T-helper 22 cell (primary cell): Measurements from ENCODE around the gene PERM1.

Experiments used
- DNase-seq: peaks from one replicate; pipeline ENCODE4 v3.0.0-alpha.2; 2020; ENCODE audit warnings: low read depth

The PERM1 gene

DNA sequence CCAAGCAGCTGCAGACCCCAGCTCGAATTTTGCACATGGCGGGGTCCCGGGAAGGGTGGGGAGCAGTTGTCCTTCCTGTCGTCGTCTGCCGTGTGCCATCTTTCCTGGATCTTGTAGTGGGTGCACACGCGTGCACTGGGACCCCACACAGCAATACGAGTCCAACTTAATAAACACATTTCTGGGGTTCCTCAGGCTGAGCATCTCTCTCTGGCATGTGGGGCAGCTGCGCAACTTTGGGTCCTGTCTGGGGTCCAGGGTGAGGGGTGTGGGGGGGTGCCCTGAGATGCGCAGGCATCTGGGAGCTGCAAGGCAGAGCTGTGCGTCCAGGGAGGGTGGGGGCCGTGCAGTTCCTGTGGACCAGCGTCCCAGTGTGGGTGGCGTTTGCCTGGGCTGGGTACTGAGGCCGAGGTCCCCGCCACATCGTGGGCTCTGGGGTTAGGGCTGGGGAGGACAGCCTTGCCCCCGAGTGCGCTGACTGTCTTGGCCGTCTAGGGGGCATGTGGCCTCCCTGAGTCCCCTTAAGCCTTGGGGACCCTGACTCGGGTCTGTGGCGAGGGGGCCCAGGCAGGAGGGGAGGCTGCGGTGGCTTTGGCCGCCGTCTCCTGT is 16.3 kb downstream of the PERM1 start:
- no peak for DNase-seq

DNA sequence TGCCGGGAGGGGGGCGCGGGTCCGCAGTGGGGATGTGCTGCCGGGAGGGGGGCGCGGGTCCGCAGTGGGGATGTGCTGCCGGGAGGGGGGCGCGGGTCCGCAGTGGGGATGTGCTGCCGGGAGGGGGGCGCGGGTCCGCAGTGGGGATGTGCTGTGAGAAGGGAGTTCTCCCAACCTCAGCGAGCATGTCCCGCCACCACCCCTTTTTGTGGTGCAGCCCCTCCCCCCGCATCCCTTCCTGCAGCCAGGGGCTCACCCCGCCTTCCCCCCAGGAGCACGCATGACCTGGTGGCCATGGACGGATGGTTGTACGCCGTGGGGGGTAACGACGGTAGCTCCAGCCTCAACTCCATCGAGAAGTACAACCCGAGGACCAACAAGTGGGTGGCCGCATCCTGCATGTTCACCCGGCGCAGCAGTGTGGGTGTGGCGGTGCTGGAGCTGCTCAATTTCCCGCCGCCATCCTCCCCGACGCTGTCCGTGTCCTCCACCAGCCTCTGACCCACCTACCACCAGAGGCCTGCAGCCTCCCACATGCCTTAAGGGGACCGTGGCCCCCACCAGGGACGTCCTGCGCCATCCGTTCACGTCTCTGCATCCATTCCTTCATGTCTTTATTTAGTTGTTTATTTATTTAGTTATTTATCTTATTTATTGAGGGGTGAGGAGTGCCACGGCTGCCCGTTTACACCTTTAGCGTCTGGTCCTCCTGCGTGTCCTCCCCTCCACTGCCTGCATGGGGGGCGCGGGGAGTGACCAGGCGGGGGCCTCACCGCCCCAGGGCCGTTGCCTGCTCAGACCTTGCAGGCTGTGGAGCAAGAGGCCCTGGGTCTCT is 17.0 kb downstream of the PERM1 start:
- no peak for DNase-seq

DNA sequence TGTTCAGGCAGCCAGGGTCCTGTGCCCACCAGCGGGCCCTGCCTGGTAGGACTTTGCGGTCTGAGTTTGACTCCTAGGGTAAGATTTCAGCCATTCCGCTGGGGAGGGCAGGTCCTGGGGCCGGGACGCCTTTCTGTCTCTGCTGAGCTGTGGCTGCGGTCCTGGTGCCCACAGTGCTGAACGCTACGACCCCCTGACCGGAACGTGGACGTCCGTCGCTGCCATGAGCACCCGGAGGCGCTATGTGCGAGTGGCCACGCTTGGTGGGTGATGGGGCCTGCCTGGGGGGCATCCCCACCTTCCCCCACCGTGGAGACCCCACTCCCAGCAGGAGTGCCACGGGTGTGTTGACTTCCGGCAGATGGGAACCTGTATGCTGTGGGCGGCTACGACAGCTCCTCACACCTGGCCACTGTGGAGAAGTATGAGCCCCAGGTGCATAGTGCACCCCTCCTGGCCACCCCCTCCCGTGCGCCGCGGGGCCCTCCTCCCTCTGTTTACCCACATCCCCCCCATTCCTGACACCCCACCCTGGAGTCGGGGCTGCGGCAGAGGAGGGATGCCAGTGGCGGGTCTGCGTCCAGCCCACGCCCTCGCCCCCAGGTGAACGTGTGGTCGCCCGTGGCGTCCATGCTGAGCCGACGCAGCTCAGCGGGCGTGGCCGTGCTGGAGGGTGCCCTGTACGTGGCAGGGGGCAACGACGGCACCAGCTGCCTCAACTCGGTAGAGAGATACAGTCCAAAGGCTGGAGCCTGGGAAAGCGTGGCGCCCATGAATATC is 18.0 kb downstream of the PERM1 start:
- no peak for DNase-seq

DNA sequence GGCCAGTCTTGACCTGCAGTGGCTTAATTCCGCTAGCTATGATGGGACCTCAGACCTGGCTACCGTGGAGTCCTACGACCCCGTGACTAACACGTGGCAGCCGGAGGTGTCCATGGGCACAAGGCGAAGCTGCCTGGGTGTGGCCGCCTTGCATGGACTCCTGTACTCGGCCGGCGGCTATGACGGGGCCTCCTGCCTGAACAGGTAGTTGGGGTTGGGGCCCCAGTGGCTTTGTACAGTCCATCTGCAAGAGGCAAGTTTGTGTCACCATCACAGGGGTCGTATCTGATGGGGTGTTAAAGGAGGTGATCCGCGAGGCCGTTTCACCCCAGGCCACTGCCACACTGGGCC is 18.6 kb downstream of the PERM1 start:
- DNase-seq: no peak

DNA sequence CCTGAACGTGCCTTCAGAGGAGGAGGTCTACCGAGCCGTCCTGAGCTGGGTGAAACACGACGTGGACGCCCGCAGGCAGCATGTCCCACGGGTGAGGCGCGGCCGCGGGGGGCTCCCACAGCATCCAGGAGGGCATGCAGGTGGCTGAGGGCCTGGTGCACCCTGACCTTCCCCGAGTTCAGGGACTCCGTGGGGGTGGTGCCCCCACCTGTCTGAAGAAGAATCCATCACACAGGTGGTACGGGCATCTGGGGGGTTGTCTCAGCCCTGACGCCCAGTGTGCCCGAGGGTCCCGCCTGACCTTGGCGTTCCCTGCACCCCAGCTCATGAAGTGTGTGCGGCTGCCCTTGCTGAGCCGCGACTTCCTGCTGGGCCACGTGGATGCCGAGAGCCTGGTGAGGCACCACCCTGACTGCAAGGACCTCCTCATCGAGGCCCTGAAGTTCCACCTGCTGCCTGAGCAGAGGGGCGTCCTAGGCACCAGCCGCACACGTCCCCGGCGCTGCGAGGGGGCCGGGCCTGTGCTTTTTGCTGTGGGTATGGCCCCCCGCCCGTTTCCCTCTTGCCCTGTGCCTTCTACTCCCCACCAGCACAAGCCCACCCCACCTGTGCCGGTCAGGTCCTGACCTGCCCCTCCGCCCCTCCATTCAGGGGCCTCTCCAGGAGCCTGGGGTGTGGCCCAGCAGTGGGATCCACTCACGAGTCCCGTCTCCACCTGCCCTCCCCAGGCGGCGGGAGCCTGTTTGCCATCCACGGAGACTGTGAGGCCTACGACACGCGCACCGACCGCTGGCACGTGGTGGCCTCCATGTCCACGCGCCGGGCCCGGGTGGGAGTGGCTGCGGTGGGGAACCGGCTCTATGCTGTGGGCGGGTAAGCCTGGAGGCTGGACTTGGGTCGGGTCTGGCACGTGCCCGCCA is 19.3 kb downstream of the PERM1 start:
- DNase-seq: no peak

DNA sequence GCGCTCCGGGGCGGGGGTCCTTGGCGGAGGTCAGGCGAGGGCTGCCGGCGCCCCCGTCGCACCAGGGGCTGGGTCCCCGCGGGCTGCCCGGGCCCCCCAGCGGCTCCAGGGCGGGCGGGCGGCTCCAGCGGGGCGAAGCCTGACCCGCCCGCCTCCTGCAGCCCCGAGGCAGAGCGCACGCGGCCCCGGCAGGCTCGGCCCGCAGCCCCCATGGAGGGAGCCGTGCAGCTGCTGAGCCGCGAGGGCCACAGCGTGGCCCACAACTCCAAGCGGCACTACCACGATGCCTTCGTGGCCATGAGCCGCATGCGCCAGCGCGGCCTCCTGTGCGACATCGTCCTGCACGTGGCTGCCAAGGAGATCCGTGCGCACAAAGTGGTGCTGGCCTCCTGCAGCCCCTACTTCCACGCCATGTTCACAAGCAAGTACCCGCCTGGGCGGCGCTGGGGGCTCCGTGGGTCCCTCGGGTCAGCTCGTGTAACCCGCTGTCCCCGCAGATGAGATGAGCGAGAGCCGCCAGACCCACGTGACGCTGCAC is 20.7 kb downstream of the PERM1 start:
- no peak for DNase-seq

DNA sequence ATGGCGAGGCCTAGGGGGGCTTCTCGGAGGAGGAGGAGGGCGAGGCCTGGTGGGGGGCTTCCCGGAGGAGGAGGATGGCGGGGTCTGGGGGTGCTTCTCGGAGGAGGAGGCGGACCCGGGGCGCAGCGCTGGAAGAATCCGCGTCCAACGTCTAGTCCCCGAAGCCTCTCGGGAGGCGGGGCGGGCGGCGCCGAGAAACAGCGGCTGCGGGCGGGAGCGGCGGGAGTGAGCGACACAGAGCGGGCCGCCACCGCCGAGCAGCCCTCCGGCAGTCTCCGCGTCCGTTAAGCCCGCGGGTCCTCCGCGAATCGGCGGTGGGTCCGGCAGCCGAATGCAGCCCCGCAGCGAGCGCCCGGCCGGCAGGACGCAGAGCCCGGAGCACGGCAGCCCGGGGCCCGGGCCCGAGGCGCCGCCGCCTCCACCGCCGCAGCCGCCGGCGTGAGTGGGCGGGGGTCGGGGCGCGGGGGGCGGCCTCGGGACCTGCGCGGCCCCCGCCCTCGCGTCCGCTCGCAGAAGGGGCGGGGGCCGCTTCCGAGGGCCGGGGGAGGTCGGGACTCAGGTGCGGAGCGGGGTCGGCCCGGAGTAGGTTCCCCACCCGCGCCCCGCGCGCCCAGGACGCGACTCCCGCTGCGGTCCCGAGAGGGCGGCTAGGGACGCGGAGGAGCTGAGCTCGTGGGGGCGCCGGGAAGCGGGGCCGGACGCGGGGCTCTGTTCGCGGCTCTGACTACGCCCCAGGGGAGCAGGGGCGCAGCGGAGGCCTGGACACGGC is 21.3 kb downstream of the PERM1 start, which contains the start of gene KLHL17:
TSS of gene KLHL17 (plus strand) at position 222 of the 769 bp plus-strand sequence. CDS start at position 332, 110 bp downstream.
- DNase-seq: peak; percentile 64

- DNase-seq: no peak
Observed at GRCh38 chr1:959731-960362, 22.0 kb downstream of the PERM1 start.

DNA sequence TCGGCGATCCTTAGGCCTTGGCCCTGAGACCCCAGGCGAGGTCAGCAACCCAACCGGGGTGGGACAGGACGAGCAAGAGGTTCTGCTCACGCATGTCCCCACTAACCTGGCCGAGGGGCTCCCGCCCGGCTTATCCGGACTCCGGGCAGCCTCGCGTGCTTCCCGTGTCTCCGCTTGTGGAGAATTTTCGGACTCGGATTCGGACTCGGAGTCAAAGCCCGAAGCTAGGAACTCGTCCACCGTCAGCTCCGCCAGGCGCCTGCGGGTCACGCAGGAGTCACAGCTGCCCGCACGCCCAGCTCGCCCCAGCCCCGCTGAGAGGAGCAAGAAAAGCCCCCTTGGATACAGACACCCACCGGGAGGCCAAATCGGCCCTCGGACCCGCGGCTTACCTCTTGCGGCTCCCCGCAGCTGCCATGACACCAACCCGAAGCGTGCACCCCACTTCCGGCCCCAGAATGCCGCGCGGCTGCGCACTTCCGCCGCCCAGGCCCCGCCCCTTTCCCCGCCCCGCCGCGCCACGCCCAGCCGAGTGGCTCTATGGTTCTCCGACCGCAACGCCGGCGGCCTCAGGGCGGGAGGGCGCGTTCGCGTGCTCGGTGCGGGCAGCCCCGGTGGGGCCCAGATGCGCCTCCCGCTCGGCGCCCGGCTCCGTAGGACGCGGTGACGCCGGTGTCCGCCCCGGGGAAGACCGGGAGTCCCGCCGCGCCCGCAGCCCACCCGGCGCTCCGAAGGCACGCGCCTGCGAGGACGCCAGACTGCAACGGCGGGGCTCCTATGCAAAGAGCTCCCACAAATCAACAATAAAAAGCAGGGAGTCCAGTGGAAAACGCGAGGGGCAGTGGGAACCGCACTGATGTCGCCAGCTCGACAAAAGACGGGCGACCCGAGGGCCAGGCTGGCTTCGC is 22.8 kb downstream of the PERM1 start, which contains the start of gene NOC2L:
TSS of gene NOC2L (minus strand) at position 434 of the 908 bp plus-strand sequence. CDS start at position 418, 16 bp downstream.
- DNase-seq: peak; percentile 86

DNA sequence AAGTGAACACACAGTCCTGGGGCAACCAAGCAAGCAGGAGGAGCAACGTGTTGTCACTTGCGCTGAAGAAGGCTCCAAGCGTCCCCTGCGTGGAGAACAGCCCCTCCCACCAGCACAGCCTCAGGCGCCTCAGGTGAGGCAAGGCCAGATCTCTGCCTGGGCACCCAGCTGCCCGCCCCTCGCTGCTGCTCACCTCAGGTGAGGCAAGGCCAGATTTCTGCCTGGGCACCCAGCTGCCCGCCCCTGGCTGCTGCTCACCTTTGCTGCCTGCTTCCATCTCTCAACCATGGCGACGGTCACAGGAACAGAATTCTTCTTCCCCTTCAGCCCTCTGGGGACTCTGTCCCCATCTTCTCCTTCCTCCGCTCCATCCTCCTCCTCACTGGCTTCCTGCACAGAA is 25.3 kb downstream of the PERM1 start:
- no peak for DNase-seq

GRCh38 chr1:955474-955873 is 26.4 kb downstream of the PERM1 start:
- no peak for DNase-seq

DNA sequence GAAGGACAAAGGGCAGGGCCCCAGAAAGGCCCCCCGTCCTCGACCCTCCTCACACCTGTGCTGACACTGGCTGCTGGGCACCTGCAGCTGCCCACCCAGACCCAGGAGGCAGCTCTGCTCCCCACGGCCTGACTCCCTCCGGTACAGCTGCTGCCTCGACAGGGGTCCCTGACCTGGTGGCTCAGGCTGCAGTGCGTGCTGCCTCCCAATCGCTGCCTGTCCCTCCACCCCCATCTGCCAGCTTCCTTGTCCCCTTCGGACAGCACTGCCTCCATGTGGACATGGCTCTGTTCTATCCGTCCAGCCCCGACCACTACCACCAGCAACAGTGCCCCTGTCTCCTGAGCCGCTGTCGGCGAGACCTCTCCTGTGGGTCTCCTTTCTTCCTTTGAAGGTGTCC is 27.0 kb downstream of the PERM1 start:
- DNase-seq: no peak

- no peak for DNase-seq
Observed at GRCh38 chr1:953524-954320, 28.2 kb downstream of the PERM1 start.

GRCh38 chr1:952603-953002 is 29.3 kb downstream of the PERM1 start:
- no peak for DNase-seq

- no peak for DNase-seq
Observed at GRCh38 chr1:952201-952600, 29.7 kb downstream of the PERM1 start.

DNA sequence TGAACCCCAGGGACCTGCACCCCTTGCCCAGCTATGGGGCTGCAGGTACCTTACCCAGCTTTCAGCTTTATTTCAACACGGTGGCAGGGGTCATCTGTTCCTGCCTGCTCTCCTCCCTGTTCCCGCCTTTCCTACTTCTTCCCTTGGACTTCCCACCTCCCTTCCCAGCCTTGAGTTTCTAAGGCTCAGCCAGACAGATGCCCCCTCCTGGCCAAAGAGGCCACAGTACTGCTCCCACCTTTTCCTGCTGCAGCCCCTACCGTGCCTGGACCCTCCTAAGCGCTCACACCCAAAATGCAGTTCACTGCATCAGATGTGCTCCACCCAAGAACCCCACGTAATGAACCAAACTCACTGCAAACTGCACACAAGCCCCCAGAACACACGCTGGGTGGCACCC is 30.5 kb downstream of the PERM1 start:
- no peak for DNase-seq

DNA sequence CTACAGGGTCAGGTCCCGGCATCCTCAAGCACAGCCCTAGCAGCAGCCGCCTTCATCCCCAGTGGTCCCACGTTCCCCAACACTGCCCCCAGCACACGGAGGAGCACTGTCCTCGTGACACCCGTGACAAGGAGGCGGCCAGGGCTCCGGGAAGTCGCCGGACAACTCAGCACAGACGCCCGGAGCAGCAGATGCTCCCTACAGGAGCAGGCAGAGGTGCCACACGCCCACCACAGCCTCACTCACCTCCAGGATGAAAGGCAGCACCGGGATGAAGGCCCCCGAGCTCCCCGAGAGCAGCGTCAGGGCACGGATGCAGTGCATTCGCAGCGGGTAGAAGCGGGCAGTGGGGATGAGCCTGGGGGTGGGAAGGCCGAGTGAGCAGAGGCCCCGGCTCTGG is 31.0 kb downstream of the PERM1 start:
- DNase-seq: no peak

DNA sequence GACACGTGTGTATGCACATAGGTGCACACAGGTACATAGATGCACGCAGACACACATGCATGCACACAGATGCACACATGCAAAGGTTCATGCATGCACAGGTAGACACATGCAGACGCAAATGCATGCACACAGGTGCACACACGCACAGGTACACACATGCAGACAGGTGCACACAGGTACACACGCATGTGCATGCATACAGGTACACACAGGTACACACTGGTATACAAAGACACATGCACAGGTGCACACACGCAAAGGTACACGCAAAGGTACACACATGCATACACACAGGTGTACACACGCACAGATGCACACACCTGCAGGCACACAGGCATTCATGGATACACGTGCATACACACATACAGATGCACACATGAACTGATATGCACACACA is 31.6 kb downstream of the PERM1 start:
- no peak for DNase-seq
